OCI-M2 (cell line): ENCODE data around the gene CCDC102A.
"Not testable (repeated sequence)": the region's sequence is repeated elsewhere in the genome, so short reads cannot be mapped to it uniquely, and the experiment has no call there.

Experiments
- DNase-seq: peaks from one replicate; lab custom pipeline; 2025; ENCODE audit not compliant: unreplicated experiment; lab: John Stamatoyannopoulos, UW

The CCDC102A gene

GRCh38 chr16:57566436-57566835 is 30.1 kb upstream of the CCDC102A start:
- DNase-seq: no peak

GRCh38 chr16:57565461-57565860 is 29.1 kb upstream of the CCDC102A start:
- DNase-seq: no peak

- DNase-seq: no peak
Measured at GRCh38 chr16:57564571-57565270, 28.4 kb upstream of the CCDC102A start.

- DNase-seq: no peak
Measured at GRCh38 chr16:57563761-57564160, 27.4 kb upstream of the CCDC102A start.

- no peak for DNase-seq
Measured at GRCh38 chr16:57563487-57563750, 27.0 kb upstream of the CCDC102A start.

- DNase-seq: no peak
Measured at GRCh38 chr16:57562669-57563486, 26.5 kb upstream of the CCDC102A start.

- DNase-seq: no peak
Measured at GRCh38 chr16:57562066-57562465, 25.7 kb upstream of the CCDC102A start.

- no peak for DNase-seq
Measured at GRCh38 chr16:57559072-57559790, 22.9 kb upstream of the CCDC102A start.

GRCh38 chr16:57556941-57557541 is 20.7 kb upstream of the CCDC102A start:
- no peak for DNase-seq

GRCh38 chr16:57555831-57556230 is 19.5 kb upstream of the CCDC102A start:
- no peak for DNase-seq

GRCh38 chr16:57551057-57551456 is 14.7 kb upstream of the CCDC102A start:
- no peak for DNase-seq

GRCh38 chr16:57549730-57550129 is 13.4 kb upstream of the CCDC102A start:
- DNase-seq: no peak

- no peak for DNase-seq
Measured at GRCh38 chr16:57548408-57548807, 12.0 kb upstream of the CCDC102A start.

GRCh38 chr16:57547524-57547923 is 11.2 kb upstream of the CCDC102A start:
- DNase-seq: not testable (repeated sequence)

- DNase-seq: no peak
Measured at GRCh38 chr16:57544124-57544653, 7.8 kb upstream of the CCDC102A start.

- no peak for DNase-seq
Measured at GRCh38 chr16:57541754-57542435, 5.5 kb upstream of the CCDC102A start.

GRCh38 chr16:57540906-57541753 is 4.8 kb upstream of the CCDC102A start:
- DNase-seq: no peak

GRCh38 chr16:57540387-57540786 is 4.0 kb upstream of the CCDC102A start:
- no peak for DNase-seq

GRCh38 chr16:57539072-57539796 is 2.9 kb upstream of the CCDC102A start:
- no peak for DNase-seq
